Measurements from ENCODE around the gene FHIT.
A peak's percentile ranks its signal among the peaks of the same experiment; 100 is the strongest.

FHIT gene

DNA sequence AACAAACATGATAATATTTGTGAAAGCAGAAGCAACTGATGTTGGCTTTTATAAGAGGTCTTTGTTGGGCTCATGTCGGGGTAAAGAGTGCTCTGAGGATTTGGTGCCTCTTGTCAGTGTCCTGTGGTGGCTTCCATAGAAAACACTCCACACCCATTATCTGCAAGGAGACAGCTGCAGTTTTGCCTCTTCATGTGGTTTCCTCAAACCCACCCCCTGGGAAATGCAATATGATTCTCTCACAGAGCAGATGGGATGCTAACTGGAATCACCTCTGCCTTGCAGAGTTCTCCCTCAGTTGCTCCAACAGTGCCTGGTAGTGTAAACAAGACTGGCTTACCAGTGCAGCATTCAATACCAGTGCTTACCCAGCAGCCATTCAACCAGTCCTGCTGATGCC, 1430.0 kb downstream of the FHIT start:
- Histone ChIP-seq H3K36me3 (ENCODE audit: insufficient read depth, low read length) (no peaks in the 10 kb centered on the region), H3K4me3 (ENCODE audit: low read depth in 1 of 2, low read length in 2 of 2) (no peak overlapping the region), H3K27me3 (ENCODE audit: control insufficient read depth in 1 of 2, insufficient read depth in 2 of 2, low read length in 2 of 2) (no peaks in the 10 kb centered on the region), H3K4me1 (ENCODE audit: insufficient read depth, low read length) (peaks cover 5% of the 10 kb centered on the region), H3K27ac (ENCODE audit: low read depth, low read length) (no peak overlapping the region), H3K9me3 (ENCODE audit: low read length) (no peaks in the 10 kb centered on the region), H3K9ac (ENCODE audit: low read length) (no peak overlapping the region)

DNA sequence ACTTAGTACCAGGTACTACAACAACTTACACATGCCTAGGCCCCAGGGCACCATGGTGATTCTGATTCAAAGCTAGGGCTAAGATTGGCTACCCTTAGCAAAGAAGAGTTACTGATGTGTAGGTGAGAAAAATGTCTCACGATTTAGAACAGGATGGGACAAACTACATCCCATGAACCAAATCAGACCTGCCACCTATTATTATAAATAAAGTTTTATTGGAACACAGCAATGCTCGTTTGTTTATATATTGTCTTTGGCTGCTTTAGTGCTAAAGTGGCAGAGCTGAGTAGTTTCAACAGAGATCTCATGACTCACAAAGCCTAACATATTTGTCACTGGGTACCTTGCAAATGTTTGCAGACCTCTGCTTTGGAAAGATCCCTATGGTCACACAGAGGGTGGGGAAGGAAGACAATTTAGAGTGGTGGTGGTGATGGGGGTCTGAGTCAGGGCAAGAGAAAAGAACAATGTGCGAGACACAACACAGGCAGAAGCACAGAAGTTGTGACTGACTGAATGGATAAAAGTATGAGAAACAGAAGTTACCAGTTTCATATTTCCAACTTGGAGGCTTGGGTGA, 1430.8 kb downstream of the FHIT start:
- Histone ChIP-seq H3K27ac (ENCODE audit: low read depth, low read length) (no peak overlapping the region), H3K9ac (ENCODE audit: low read length) (no peak overlapping the region), H3K4me3 (ENCODE audit: low read depth in 1 of 2, low read length in 2 of 2) (no peak overlapping the region), H3K4me1 (ENCODE audit: insufficient read depth, low read length) (peaks cover 5% of the 10 kb centered on the region), H3K27me3 (ENCODE audit: control insufficient read depth in 1 of 2, insufficient read depth in 2 of 2, low read length in 2 of 2) (no peaks in the 10 kb centered on the region), H3K9me3 (ENCODE audit: low read length) (no peaks in the 10 kb centered on the region), H3K36me3 (ENCODE audit: insufficient read depth, low read length) (no peaks in the 10 kb centered on the region)

DNA sequence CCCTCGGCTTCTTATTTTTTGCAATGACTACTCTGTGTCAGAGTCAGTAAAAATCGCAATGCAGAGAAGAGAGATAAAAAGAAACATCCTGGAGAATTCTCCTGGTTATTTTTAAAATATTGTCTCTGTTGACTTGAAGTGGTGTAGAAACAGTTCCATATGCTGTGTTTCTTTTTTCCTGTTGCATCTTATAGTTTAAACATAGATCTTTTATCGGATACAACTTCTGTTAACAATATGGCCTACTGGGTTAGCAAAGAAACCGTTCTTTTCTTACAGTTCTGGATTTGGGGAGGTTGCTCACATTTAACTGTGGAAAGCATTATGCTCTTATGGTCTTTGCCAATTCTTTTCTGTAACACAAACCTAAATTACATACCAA, 1432.3 kb downstream of the FHIT start:
- no peaks in the 10 kb centered on the region for H3K27me3 ChIP-seq (ENCODE audit: control insufficient read depth in 1 of 2, insufficient read depth in 2 of 2, low read length in 2 of 2)

DNA sequence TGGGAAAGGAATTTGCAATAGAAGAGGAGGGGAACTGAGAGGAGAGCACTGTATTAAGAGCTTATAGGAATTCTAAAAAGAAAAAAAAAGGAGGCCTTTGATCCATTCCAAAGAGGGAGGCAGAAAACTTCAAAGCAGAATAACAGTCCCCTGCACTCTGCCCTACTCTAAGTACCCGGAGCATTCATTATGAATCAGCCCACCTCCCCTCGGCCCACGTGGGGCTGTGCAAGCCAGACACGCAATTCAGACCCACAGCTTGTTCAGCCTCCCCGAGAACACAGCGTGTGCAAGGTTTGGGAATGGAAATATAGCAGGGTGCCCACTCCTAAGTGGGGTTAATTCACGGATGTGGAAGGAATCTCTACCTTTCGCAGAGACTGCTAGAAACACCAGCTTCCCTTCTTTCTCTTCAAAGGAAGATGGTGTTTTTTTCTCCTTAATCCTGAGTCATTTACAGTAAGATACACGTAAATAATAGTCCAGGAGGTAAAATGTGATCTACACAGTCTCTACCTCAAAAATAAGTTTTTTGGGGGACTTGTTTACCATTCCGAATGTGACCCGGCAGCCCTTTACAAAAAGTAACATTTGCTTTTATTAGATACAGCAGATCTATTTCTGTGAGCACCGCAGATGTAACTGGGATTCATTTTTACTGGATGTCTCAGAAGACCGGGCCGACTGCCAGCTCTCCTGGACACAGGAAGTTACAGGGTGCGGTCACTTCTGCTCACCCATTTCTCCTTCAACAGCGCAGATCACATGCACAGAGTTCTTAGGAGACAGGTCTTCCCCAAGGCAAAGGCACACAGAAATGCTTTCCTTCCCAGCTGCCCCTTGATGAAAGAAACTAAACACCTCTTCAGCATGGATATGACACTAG, 1433.0 kb downstream of the FHIT start:
- Histone ChIP-seq H3K9ac (ENCODE audit: low read length) (no peak overlapping the region), H3K27ac (ENCODE audit: low read depth, low read length) (no peak overlapping the region), H3K4me3 (ENCODE audit: low read depth in 1 of 2, low read length in 2 of 2) (peak overlapping the region in 1 of 2 donors; percentile 33), H3K9me3 (ENCODE audit: low read length) (no peaks in the 10 kb centered on the region), H3K4me1 (ENCODE audit: insufficient read depth, low read length) (peaks cover 5% of the 10 kb centered on the region), H3K27me3 (ENCODE audit: control insufficient read depth in 1 of 2, insufficient read depth in 2 of 2, low read length in 2 of 2) (no peaks in the 10 kb centered on the region), H3K36me3 (ENCODE audit: insufficient read depth, low read length) (no peaks in the 10 kb centered on the region)

More for the DNA sequence above, 1432.3 kb downstream of the FHIT start:
- Histone ChIP-seq H3K4me3 (ENCODE audit: low read depth in 1 of 2, low read length in 2 of 2) (no peak overlapping the region), H3K4me1 (ENCODE audit: insufficient read depth, low read length) (peaks cover 5% of the 10 kb centered on the region), H3K27ac (ENCODE audit: low read depth, low read length) (no peak overlapping the region), H3K9me3 (ENCODE audit: low read length) (no peaks in the 10 kb centered on the region), H3K36me3 (ENCODE audit: insufficient read depth, low read length) (no peaks in the 10 kb centered on the region), H3K9ac (ENCODE audit: low read length) (no peak overlapping the region)

DNA sequence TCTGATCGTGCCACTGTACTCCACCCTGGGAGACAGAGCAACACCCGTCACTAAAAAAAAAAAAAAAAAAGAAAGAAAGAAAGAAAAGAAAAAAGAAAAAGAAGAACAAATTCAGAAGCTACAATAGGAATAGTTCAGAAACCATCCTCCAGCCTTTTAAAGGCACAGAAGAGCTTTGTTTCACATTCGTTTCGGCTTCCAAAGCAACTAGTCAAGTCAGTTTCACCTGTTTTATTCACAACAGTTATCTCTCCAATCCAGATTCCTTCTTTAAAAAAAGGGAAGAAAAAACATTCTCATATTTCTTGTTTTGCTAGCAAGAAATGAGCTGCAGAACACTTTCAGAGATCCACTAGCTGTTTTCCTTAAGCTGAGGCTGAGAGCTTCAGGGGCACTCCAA, 1433.7 kb downstream of the FHIT start:
- no peak overlapping the region for H3K4me3 ChIP-seq (ENCODE audit: low read depth in 1 of 2, low read length in 2 of 2)
- H3K9me3 ChIP-seq (ENCODE audit: low read length), result no peaks in the 10 kb centered on the region
- no peak overlapping the region for H3K9ac ChIP-seq (ENCODE audit: low read length)
- H3K4me1 ChIP-seq (ENCODE audit: insufficient read depth, low read length), result peaks cover 5% of the 10 kb centered on the region
- no peaks in the 10 kb centered on the region for H3K36me3 ChIP-seq (ENCODE audit: insufficient read depth, low read length)
- no peaks in the 10 kb centered on the region for H3K27me3 ChIP-seq (ENCODE audit: control insufficient read depth in 1 of 2, insufficient read depth in 2 of 2, low read length in 2 of 2)
- no peak overlapping the region for H3K27ac ChIP-seq (ENCODE audit: low read depth, low read length)

DNA sequence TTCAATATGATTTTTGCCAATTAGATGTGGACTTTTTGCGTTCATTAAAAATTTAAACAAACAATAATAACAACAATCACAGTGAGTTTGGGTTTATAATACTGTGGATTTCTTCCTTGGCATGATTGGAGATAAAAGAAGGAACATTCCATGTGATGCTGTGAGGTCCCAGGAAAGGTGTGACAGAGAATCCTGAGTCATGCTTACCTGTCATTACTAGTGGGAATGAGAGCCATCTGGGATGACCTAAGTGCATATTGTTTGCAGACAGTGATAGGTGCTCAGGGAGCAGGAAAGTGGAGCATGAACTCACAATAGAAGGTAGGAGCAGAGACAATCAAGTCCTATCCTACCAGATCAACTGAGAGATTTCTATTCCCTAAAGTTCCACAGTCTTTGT, 1434.9 kb downstream of the FHIT start:
- no peak overlapping the region for H3K27ac ChIP-seq (ENCODE audit: low read depth, low read length)
- no peak overlapping the region for H3K4me3 ChIP-seq (ENCODE audit: low read depth in 1 of 2, low read length in 2 of 2)
- no peaks in the 10 kb centered on the region for H3K27me3 ChIP-seq (ENCODE audit: control insufficient read depth in 1 of 2, insufficient read depth in 2 of 2, low read length in 2 of 2)
- no peak overlapping the region for H3K9ac ChIP-seq (ENCODE audit: low read length)
- H3K9me3 ChIP-seq (ENCODE audit: low read length), result no peaks in the 10 kb centered on the region
- H3K36me3 ChIP-seq (ENCODE audit: insufficient read depth, low read length), result no peaks in the 10 kb centered on the region
- peaks cover 5% of the 10 kb centered on the region for H3K4me1 ChIP-seq (ENCODE audit: insufficient read depth, low read length)

DNA sequence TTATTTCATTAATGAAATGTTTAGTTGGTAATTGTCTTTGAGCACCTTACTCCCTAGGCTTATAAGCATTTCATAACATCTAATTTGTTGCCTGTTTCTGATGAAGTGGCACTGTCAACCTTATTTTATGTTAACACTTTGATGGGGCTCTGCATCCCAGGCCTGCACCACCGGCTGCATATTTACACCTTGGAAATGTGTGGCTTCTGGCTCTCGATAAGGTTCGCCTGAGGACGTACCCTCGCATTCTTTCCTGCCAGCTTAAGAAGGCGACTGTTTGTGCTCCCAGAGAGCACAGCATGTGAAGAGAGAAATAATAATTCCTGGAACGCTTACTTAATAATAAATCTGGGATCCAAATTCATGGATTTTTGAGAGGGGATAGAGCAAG, 1438.1 kb downstream of the FHIT start:
- Histone ChIP-seq H3K27ac (ENCODE audit: low read depth, low read length) (no peak overlapping the region), H3K4me3 (ENCODE audit: low read depth in 1 of 2, low read length in 2 of 2) (no peak overlapping the region), H3K4me1 (ENCODE audit: insufficient read depth, low read length) (peaks cover 2% of the 10 kb centered on the region), H3K27me3 (ENCODE audit: control insufficient read depth in 1 of 2, insufficient read depth in 2 of 2, low read length in 2 of 2) (no peaks in the 10 kb centered on the region), H3K9me3 (ENCODE audit: low read length) (no peaks in the 10 kb centered on the region), H3K9ac (ENCODE audit: low read length) (no peak overlapping the region), H3K36me3 (ENCODE audit: insufficient read depth, low read length) (no peaks in the 10 kb centered on the region)

DNA sequence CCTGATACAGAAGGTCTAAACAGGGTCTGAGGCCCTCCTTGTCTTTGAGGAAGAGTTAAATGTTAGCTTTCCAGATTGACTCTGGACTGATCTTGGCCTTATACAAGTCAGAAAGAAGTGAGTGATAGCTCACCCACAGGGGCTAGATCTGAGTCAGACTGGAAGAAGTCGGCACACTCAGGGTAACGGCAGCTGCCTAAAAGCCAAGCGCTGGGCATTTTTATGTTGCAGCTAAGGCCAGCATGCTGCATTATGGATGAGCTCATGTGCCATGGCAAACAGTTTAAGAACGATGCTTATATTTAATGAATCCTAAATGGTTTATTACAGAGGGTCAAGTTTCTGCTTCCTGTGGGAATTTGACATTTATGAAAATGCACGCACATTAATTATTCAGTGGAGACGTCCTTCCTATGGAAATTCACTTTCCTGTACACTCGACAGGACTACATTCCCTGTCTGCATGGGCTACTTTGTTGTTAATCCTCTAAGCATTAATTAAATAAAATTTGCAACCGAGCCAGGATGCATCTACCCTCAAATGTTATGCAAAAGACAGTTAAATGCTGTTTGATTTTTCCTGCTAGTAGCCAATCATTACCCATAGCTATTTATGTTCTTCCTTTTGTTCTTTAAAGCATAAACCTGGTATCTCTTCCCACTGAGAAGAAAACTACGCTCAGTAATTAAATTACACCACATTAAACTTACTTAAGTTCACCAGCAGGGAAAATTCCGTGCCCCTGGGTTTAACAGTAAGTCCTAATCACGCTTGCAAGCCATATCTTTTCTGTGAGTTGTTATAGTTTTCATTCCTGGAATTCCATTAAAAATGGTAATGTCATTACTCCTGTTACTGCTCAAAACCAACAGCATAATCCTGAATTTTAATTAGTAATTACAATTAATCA, 1438.8 kb downstream of the FHIT start:
- Histone ChIP-seq H3K4me3 (ENCODE audit: low read depth in 1 of 2, low read length in 2 of 2) (no peak overlapping the region), H3K4me1 (ENCODE audit: insufficient read depth, low read length) (no peaks in the 10 kb centered on the region), H3K27ac (ENCODE audit: low read depth, low read length) (no peak overlapping the region), H3K9ac (ENCODE audit: low read length) (no peak overlapping the region), H3K27me3 (ENCODE audit: control insufficient read depth in 1 of 2, insufficient read depth in 2 of 2, low read length in 2 of 2) (no peaks in the 10 kb centered on the region), H3K9me3 (ENCODE audit: low read length) (no peaks in the 10 kb centered on the region), H3K36me3 (ENCODE audit: insufficient read depth, low read length) (no peaks in the 10 kb centered on the region)

DNA sequence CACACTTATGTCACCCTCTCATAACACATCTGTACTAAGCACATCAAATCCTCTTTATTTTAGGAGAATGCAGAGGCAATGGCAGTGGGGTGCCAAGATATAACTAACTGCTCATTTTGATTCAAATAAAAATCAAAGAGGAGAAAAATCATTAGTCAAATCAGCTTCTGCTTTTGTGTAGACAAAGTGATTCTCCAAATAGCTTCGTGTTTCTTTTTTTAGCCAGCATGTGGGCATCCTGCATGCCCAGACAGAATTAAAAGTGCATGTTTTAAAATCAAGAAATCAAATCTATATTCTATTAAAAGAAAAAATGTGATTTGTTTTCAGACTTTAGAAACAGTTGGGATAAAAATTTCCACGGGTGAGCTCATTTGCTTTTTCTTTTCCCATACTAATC, 1440.1 kb downstream of the FHIT start:
- Histone ChIP-seq H3K9me3 (ENCODE audit: low read length) (no peaks in the 10 kb centered on the region), H3K4me1 (ENCODE audit: insufficient read depth, low read length) (no peaks in the 10 kb centered on the region)

DNA sequence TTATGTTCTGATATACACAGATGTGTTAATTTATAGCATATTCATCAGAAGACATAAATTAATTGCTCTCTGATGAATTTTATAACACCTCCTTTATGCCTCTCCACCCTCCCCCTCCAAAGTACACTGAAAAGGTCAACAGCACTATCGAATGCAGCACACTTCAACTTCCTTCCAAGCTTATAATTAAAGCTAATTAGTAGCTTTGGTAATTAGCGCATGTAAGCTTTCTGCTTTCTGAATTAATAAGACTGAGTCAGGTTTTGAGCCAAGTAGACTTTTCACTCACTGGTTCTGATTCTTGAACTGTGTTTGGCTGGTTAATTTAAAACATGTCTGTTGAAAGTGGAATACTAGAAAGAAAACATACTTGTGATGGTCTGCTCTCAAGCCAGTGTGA, 1440.6 kb downstream of the FHIT start:
- Histone ChIP-seq H3K36me3 (ENCODE audit: insufficient read depth, low read length) (no peaks in the 10 kb centered on the region), H3K4me3 (ENCODE audit: low read depth in 1 of 2, low read length in 2 of 2) (no peak overlapping the region), H3K4me1 (ENCODE audit: insufficient read depth, low read length) (no peaks in the 10 kb centered on the region), H3K9me3 (ENCODE audit: low read length) (no peaks in the 10 kb centered on the region), H3K27me3 (ENCODE audit: control insufficient read depth in 1 of 2, insufficient read depth in 2 of 2, low read length in 2 of 2) (no peaks in the 10 kb centered on the region), H3K27ac (ENCODE audit: low read depth, low read length) (no peak overlapping the region), H3K9ac (ENCODE audit: low read length) (no peak overlapping the region)

More for the DNA sequence above, 1440.1 kb downstream of the FHIT start:
- no peak overlapping the region for H3K27ac ChIP-seq (ENCODE audit: low read depth, low read length)
- H3K36me3 ChIP-seq (ENCODE audit: insufficient read depth, low read length), result no peaks in the 10 kb centered on the region
- H3K27me3 ChIP-seq (ENCODE audit: control insufficient read depth in 1 of 2, insufficient read depth in 2 of 2, low read length in 2 of 2), result no peaks in the 10 kb centered on the region
- H3K9ac ChIP-seq (ENCODE audit: low read length), result no peak overlapping the region
- H3K4me3 ChIP-seq (ENCODE audit: low read depth in 1 of 2, low read length in 2 of 2), result no peak overlapping the region

DNA sequence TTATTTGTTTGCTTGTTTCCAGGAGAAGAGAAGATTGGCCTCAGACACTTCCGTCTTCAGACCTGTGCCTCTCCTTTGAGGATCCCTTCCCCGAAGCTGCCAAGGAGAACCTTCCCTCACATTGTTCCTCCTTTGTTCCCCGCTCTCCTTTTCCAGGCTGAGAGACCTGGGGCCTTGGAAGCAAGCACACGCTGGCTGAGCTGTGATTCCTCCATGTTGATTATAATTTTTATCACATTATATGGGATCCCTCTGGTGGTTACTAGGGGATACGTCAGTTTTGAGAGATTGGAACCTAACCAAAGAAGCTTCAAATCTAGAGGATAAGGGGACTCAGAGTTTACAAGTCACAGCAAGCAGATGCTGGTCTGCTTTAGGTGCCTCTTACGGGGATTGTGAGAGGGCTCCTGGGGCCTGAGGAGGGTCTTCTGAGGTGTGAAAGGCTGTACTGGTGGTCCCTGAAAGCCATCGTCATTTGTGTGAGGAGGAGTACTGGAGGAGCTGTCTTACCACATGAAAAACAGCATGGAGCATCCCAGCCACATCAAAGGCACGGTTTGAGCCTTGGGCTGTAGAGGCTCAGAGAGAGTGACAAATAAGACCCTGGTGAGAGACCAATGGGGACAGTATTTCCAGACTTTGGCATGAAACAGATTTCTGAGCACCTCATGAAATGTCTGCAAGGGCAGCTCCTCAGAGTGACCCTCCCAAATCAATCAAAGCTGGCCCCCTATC, 1441.4 kb downstream of the FHIT start:
- no peak overlapping the region for H3K27ac ChIP-seq (ENCODE audit: low read depth, low read length)
- H3K9me3 ChIP-seq (ENCODE audit: low read length), result no peaks in the 10 kb centered on the region
- no peak overlapping the region for H3K4me3 ChIP-seq (ENCODE audit: low read depth in 1 of 2, low read length in 2 of 2)

More for the DNA sequence above, 1441.4 kb downstream of the FHIT start:
- no peaks in the 10 kb centered on the region for H3K4me1 ChIP-seq (ENCODE audit: insufficient read depth, low read length)
- H3K27me3 ChIP-seq (ENCODE audit: control insufficient read depth in 1 of 2, insufficient read depth in 2 of 2, low read length in 2 of 2), result no peaks in the 10 kb centered on the region
- no peaks in the 10 kb centered on the region for H3K36me3 ChIP-seq (ENCODE audit: insufficient read depth, low read length)
- no peak overlapping the region for H3K9ac ChIP-seq (ENCODE audit: low read length)
